ENCODE measurements around the gene SUN2. TPM values are rescaled to one million over a fixed set of nuclear protein-coding genes. Genes with fewer than 3 reads are reported as not detected.

Gene SUN2
- total and polyA plus RNA-seq, 10 of the 15 experiments (the other 5 are each of a cell fraction or from before 2014, with no cell fraction given) = 0.18 to 107 (median 35.9) TPM

DNA sequence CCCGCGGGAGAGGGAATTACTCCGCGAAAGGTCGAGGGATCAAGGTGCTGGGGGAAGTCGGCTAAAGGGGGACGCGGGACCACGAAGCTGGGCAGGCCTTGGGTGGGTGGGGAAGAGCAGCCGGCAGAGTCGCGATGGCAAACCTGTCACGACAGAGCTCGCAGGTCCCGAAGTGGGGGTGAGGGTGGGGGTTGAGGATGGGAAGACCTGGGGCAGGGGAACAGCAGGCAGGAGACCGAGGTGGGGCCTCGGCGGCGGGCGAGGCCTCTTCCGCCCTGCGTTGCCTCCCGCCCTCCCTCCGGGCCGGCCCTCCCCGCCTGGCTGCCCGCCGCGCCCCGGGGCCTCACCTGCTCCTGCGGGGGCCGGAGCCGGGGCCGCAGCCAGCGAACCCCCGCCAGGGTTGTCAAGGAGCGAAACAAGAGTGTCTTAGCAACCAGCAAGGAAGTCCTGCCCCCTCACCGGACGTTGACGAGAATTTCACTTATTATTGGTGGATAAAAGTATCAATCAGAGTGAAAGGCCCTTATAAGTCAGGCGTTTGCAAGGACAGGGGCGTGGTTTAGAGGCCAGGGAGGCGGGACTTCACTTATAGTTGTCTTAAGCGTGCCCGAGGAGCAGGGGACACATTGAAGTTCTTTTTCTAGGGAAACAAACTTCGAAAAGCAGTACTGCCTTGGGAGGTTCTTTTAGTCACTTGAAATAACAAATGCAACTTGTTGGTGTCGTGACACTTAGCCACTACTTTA is 38.1 kb upstream of the SUN2 start, which contains the start of gene DNAL4 (continued):
- TF ChIP-seq, protein P1, sequence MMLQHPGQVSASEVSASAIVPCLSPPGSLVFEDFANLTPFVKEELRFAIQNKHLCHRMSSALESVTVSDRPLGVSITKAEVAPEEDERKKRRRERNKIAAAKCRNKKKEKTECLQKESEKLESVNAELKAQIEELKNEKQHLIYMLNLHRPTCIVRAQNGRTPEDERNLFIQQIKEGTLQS (IDR thresholded peaks at IDR 0.05; ENCODE audit: borderline replicate concordance, extremely low read depth, low read depth, low read length) = no peak
- TF ChIP-seq, protein P2, sequence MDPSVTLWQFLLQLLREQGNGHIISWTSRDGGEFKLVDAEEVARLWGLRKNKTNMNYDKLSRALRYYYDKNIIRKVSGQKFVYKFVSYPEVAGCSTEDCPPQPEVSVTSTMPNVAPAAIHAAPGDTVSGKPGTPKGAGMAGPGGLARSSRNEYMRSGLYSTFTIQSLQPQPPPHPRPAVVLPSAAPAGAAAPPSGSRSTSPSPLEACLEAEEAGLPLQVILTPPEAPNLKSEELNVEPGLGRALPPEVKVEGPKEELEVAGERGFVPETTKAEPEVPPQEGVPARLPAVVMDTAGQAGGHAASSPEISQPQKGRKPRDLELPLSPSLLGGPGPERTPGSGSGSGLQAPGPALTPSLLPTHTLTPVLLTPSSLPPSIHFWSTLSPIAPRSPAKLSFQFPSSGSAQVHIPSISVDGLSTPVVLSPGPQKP (IDR thresholded peaks at IDR 0.05; ENCODE audit: low read depth, low read length) = no peak
- TF ChIP-seq, protein P3, sequence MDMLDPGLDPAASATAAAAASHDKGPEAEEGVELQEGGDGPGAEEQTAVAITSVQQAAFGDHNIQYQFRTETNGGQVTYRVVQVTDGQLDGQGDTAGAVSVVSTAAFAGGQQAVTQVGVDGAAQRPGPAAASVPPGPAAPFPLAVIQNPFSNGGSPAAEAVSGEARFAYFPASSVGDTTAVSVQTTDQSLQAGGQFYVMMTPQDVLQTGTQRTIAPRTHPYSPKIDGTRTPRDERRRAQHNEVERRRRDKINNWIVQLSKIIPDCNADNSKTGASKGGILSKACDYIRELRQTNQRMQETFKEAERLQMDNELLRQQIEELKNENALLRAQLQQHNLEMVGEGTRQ (IDR thresholded peaks at IDR 0.05; ENCODE audit: borderline replicate concordance, low read depth, low read length) = no peak
- TF ChIP-seq NR2F1 (conservative IDR thresholded peaks at IDR 0.05) (peak; percentile 50; the same call in 1 of the 2 replicates), ZNF384 (IDR thresholded peaks at IDR 0.05; ENCODE audit: borderline replicate concordance, low read depth, low read length) (no peak), TCF3 (IDR thresholded peaks at IDR 0.05; ENCODE audit: borderline replicate concordance, insufficient read depth, low read depth, low read length) (0 out of 2 replicates have a peak, but pooled peaks have one; percentile 33), RCOR1 (conservative IDR thresholded peaks at IDR 0.05; ENCODE audit: low read depth, low read length) (no peak), BRCA1 (IDR thresholded peaks at IDR 0.05; ENCODE audit: low read depth, low read length) (no peak), CBFB (IDR thresholded peaks at IDR 0.05; ENCODE audit: low read depth) (no peak), ATF7 (IDR thresholded peaks at IDR 0.05; ENCODE audit: low read depth) (no peak), ZSCAN29 (IDR thresholded peaks at IDR 0.05) (no peak), SMAD1 (IDR thresholded peaks at IDR 0.05; ENCODE audit: low read depth, partially characterized antibody) (no peak), SIN3A (IDR thresholded peaks at IDR 0.05; ENCODE audit: low read depth, low read length) (peak; percentile 58; the same call in 1 of the 2 replicates), RB1 (IDR thresholded peaks at IDR 0.05; ENCODE audit: borderline replicate concordance) (no peak; the same call in 1 of the 2 replicates), IKZF1 (conservative IDR thresholded peaks at IDR 0.05) (peak; percentile 49), GATAD2B (conservative IDR thresholded peaks at IDR 0.05; ENCODE audit: low read depth) (peak; percentile 59; the same call in 1 of the 2 replicates), SIX5 (IDR thresholded peaks at IDR 0.05; ENCODE audit: low read depth, low read length, severe bottlenecking) (no peak)
- TF ChIP-seq, protein P4, sequence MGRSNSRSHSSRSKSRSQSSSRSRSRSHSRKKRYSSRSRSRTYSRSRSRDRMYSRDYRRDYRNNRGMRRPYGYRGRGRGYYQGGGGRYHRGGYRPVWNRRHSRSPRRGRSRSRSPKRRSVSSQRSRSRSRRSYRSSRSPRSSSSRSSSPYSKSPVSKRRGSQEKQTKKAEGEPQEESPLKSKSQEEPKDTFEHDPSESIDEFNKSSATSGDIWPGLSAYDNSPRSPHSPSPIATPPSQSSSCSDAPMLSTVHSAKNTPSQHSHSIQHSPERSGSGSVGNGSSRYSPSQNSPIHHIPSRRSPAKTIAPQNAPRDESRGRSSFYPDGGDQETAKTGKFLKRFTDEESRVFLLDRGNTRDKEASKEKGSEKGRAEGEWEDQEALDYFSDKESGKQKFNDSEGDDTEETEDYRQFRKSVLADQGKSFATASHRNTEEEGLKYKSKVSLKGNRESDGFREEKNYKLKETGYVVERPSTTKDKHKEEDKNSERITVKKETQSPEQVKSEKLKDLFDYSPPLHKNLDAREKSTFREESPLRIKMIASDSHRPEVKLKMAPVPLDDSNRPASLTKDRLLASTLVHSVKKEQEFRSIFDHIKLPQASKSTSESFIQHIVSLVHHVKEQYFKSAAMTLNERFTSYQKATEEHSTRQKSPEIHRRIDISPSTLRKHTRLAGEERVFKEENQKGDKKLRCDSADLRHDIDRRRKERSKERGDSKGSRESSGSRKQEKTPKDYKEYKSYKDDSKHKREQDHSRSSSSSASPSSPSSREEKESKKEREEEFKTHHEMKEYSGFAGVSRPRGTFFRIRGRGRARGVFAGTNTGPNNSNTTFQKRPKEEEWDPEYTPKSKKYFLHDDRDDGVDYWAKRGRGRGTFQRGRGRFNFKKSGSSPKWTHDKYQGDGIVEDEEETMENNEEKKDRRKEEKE (IDR thresholded peaks at IDR 0.05) = no peak
- TF ChIP-seq, protein P5, sequence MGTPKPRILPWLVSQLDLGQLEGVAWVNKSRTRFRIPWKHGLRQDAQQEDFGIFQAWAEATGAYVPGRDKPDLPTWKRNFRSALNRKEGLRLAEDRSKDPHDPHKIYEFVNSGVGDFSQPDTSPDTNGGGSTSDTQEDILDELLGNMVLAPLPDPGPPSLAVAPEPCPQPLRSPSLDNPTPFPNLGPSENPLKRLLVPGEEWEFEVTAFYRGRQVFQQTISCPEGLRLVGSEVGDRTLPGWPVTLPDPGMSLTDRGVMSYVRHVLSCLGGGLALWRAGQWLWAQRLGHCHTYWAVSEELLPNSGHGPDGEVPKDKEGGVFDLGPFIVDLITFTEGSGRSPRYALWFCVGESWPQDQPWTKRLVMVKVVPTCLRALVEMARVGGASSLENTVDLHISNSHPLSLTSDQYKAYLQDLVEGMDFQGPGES (IDR thresholded peaks at IDR 0.05) = 0 out of 2 replicates have a peak, but pooled peaks have one; percentile 42

Data from GM12878 (cell line).